Caki2 (cell line): Measurements from ENCODE around the gene CACNA1G. TPM values are rescaled to one million over a fixed set of nuclear protein-coding genes. Genes with fewer than 3 reads are reported as not detected.
A peak's percentile ranks its signal among the peaks of the same experiment; 100 is the strongest.

Source experiments
- DNase-seq: peaks from one replicate; pipeline ENCODE4 v3.0.0-alpha.2; 2015; ENCODE audit warnings: low read depth
- in situ Hi-C: cut with HindIII; loops from 2 replicates; pipeline ENCODE4 v1.10.0; 2016; ENCODE audit warnings: low sequenced_read_pairs, low pct_unique_long_range_greater_than_20kb, mixed read lengths
- total RNA-seq: library from RNA; depleted of rRNA; stranded (reverse); fragments of >200 nt; shearing (Covaris generic); gene quantifications from 2 replicates; pipeline ENCODE4 v1.2.3, GENCODE V29; 2014; ENCODE audit warnings: low replicate concordance

The CACNA1G gene
- total RNA-seq, 1 experiment from 2014 or later: 3.3 TPM

- DNase-seq: no peak
- in situ Hi-C loops: no loop called here
These were observed 17.0 kb downstream of the CACNA1G start for GRCh38 chr17:50577451-50577954.

GRCh38 chr17:50578173-50578572, 17.7 kb downstream of the CACNA1G start:
- in situ Hi-C loops: no loop called here
- no peak for DNase-seq

- DNase-seq: no peak
- in situ Hi-C loops: no loop called here
These were observed 18.9 kb downstream of the CACNA1G start for GRCh38 chr17:50579399-50579798.

GRCh38 chr17:50580646-50581045, 20.1 kb downstream of the CACNA1G start:
- DNase-seq: no peak
- in situ Hi-C loops: no loop called here

- DNase-seq: no peak
- in situ Hi-C loops: no loop called here
These were observed 20.8 kb downstream of the CACNA1G start for GRCh38 chr17:50581316-50581715.

- in situ Hi-C loops: no loop called here
- no peak for DNase-seq
These were observed 22.2 kb downstream of the CACNA1G start for GRCh38 chr17:50582741-50583140.

- in situ Hi-C loops: no loop called here
- no peak for DNase-seq
These were observed 23.1 kb downstream of the CACNA1G start for GRCh38 chr17:50583641-50584040.

- in situ Hi-C loops: no loop called here
- DNase-seq: no peak
These were observed 23.6 kb downstream of the CACNA1G start for GRCh38 chr17:50584116-50584515.

GRCh38 chr17:50584749-50585148, 24.2 kb downstream of the CACNA1G start:
- DNase-seq: no peak
- in situ Hi-C loops: no loop called here

- DNase-seq: no peak
- in situ Hi-C loops: no loop called here
These were observed 24.8 kb downstream of the CACNA1G start for GRCh38 chr17:50585346-50585745.

- DNase-seq: no peak
- in situ Hi-C loops: no loop called here
These were observed 25.4 kb downstream of the CACNA1G start for GRCh38 chr17:50585891-50586290.

- DNase-seq: no peak
- in situ Hi-C loops: no loop called here
These were observed 26.1 kb downstream of the CACNA1G start for GRCh38 chr17:50586421-50587247.

GRCh38 chr17:50587571-50587970, 27.1 kb downstream of the CACNA1G start:
- in situ Hi-C loops: no loop called here
- DNase-seq: no peak

GRCh38 chr17:50588391-50589049, 28.0 kb downstream of the CACNA1G start:
- in situ Hi-C loops: no loop called here
- no peak for DNase-seq

- in situ Hi-C loops: no loop called here
- DNase-seq: peak; percentile 74
These were observed 28.7 kb downstream of the CACNA1G start for GRCh38 chr17:50589095-50589705.

GRCh38 chr17:50590946-50591737, 30.6 kb downstream of the CACNA1G start:
- in situ Hi-C loops: no loop called here

GRCh38 chr17:50593321-50593720, 32.8 kb downstream of the CACNA1G start:
- DNase-seq: no peak
- in situ Hi-C loops: no loop called here

More at GRCh38 chr17:50590946-50591737, 30.6 kb downstream of the CACNA1G start:
- DNase-seq: no peak

GRCh38 chr17:50594128-50594823, 33.8 kb downstream of the CACNA1G start:
- in situ Hi-C loops: no loop called here
- no peak for DNase-seq
